Neural cell (in vitro differentiated cells): ENCODE measurements around the gene C1QTNF9B. TPM values are rescaled to one million over a fixed set of nuclear protein-coding genes. Genes with fewer than 3 reads are reported as not detected.

Experiments
- H2AFZ ChIP-seq: fragments of 200-600, 300-800 bp; sonication (generic), shearing (Covaris generic); 2 replicates; pipeline ENCODE4 v1.6.0; 2014; ENCODE audit warnings: low read depth, mild to moderate bottlenecking, antibody characterized with exemption, low read length, moderate library complexity
- H3F3A ChIP-seq: fragments of 200-600 bp; shearing (Covaris generic); 2 replicates; pipeline ENCODE4 v1.6.1; 2016; ENCODE audit warnings: mild to moderate bottlenecking, moderate library complexity, mixed read lengths, antibody characterized with exemption, low read length; ENCODE audit not compliant: insufficient read depth, poor library complexity, severe bottlenecking
- H3K27ac ChIP-seq: fragments of 200-600, 300-800 bp; sonication (generic), shearing (Covaris generic); 2 replicates; pipeline ENCODE4 v1.5.1; 2014; ENCODE audit warnings: mild to moderate bottlenecking, low read length, moderate library complexity
- H3K27me3 ChIP-seq: fragments of 300-800, 200-600 bp; sonication (generic), shearing (Covaris generic); 2 replicates; pipeline ENCODE4 v1.6.0; 2014; ENCODE audit warnings: mild to moderate bottlenecking, low read depth, low read length, moderate library complexity; ENCODE audit not compliant: insufficient read depth
- H3K36me3 ChIP-seq: fragments of 300-800, 200-600 bp; sonication (generic), shearing (Covaris generic); 2 replicates; pipeline ENCODE4 v1.5.1; 2014; ENCODE audit warnings: mild to moderate bottlenecking, antibody characterized with exemption, low read length, moderate library complexity; ENCODE audit not compliant: insufficient read depth
- H3K4me2 ChIP-seq: fragments of 300-800, 200-600 bp; sonication (generic), shearing (Covaris generic); 2 replicates; pipeline ENCODE4 v1.6.0; 2014; ENCODE audit warnings: mild to moderate bottlenecking, low read length
- H3K4me3 ChIP-seq: fragments of 300-800, 200-600 bp; sonication (generic), shearing (Covaris generic); 2 replicates; pipeline ENCODE4 v1.5.1; 2014; ENCODE audit warnings: mild to moderate bottlenecking, low read length, moderate library complexity
- H3K79me2 ChIP-seq: fragments of 200-600 bp; shearing (Covaris generic); replicated peaks from 2 replicates; pipeline ENCODE4 v1.6.0; 2014; ENCODE audit warnings: mild to moderate bottlenecking, low read length, moderate library complexity; ENCODE audit not compliant: insufficient read depth
- H3K9ac ChIP-seq: fragments of 300-800, 200-600 bp; sonication (generic), shearing (Covaris generic); 2 replicates; pipeline ENCODE4 v1.6.1; 2016; ENCODE audit warnings: mild to moderate bottlenecking, low read length, mixed read lengths
- H3K9me2 ChIP-seq: fragments of 200-600 bp; shearing (Covaris generic); 2 replicates; pipeline ENCODE4 v1.6.1; 2016; ENCODE audit warnings: mild to moderate bottlenecking, low read length, mixed read lengths; ENCODE audit not compliant: insufficient read depth
- H3K9me3 ChIP-seq: fragments of 200-600, 300-800 bp; sonication (generic), shearing (Covaris generic); 2 replicates; pipeline ENCODE4 v1.6.1; 2016; ENCODE audit warnings: mild to moderate bottlenecking, mixed run types, low read length, moderate library complexity, mixed read lengths
- H4K20me1 ChIP-seq: fragments of 200-600 bp; shearing (Covaris generic); 2 replicates; pipeline ENCODE4 v1.6.1; 2016; ENCODE audit warnings: mild to moderate bottlenecking, mixed run types; ENCODE audit not compliant: insufficient read depth
- EP300 ChIP-seq: fragments of 450-650 bp; conservative IDR thresholded peaks from 2 replicates; pipeline ENCODE4 v1.6.1; 2014; ENCODE audit warnings: antibody characterized with exemption, mild to moderate bottlenecking, moderate library complexity; ENCODE audit not compliant: poor library complexity, severe bottlenecking
- EZH2 ChIP-seq: fragments of 200-600, 300-800 bp; shearing (Covaris generic), sonication (generic); IDR thresholded peaks from 2 replicates; pipeline ENCODE4 v1.6.1; 2014; ENCODE audit warnings: antibody characterized with exemption, low read length, borderline replicate concordance, mild to moderate bottlenecking; ENCODE audit not compliant: insufficient read depth, poor library complexity, severe bottlenecking
- MXI1 ChIP-seq: fragments of 450-650 bp; conservative IDR thresholded peaks from 2 replicates; pipeline ENCODE4 v1.6.1; 2014; ENCODE audit warnings: antibody characterized with exemption, mild to moderate bottlenecking; ENCODE audit not compliant: poor library complexity, severe bottlenecking
- POLR2AphosphoS5 ChIP-seq: IDR thresholded peaks from 2 replicates; pipeline ENCODE4 v1.6.1; 2012
- RAD21 ChIP-seq: fragments of 450-650 bp; conservative IDR thresholded peaks from 2 replicates; pipeline ENCODE4 v1.6.1; 2014; ENCODE audit warnings: antibody characterized with exemption, mild to moderate bottlenecking, moderate library complexity
- SMC3 ChIP-seq: fragments of 450-650 bp; conservative IDR thresholded peaks from 2 replicates; pipeline ENCODE4 v1.6.1; 2014; ENCODE audit warnings: antibody characterized with exemption, mild to moderate bottlenecking, moderate library complexity; ENCODE audit not compliant: poor library complexity
- TAF1 ChIP-seq: IDR thresholded peaks from 2 replicates; pipeline ENCODE4 v1.6.1; 2012; ENCODE audit warnings: low read depth
- polyA plus RNA-seq: library from polyadenylated mRNA; depleted of rRNA; stranded (reverse); fragments of >200 nt; gene quantifications from 2 replicates; pipeline ENCODE4 v1.2.3, GENCODE V29; 2014
- TF ChIP-seq, protein P1 (sequence below): IDR thresholded peaks from 2 replicates; pipeline ENCODE4 v1.6.1; 2012; ENCODE audit warnings: borderline replicate concordance
- TF ChIP-seq, protein P2 (sequence below): fragments of 450-650 bp; IDR thresholded peaks from 2 replicates; pipeline ENCODE4 v1.5.1; 2014; ENCODE audit warnings: antibody characterized with exemption, mild to moderate bottlenecking, moderate library complexity; ENCODE audit not compliant: poor library complexity, severe bottlenecking

Gene C1QTNF9B
- polyA plus RNA-seq, 1 donor from 2014 or later, result 1.5 TPM

DNA sequence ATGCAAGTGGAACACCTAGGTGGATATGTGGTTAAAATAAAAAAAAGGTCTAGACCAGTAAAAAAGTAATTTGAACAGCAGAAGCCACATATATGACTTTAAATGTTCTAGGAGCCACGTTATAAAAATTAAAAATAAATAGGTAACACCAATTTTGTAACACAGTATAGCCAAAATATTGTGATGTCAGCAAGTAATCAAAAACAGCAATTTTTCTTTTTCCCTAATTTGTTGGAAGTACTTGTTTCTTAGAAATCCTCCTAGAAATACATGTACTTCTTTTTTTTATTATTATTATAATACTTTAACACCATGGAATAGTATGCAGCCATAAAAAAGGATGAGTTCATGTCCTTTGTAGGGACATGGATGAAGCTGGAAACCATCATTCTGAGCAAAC is 25.7 kb upstream of the C1QTNF9B start:
- no peak overlapping the region for H3K27ac ChIP-seq
- no peaks in the 10 kb centered on the region for H4K20me1 ChIP-seq
- H2AFZ ChIP-seq, result no peak overlapping the region
- H3K4me2 ChIP-seq, result no peak overlapping the region
- no peak overlapping the region for H3K4me3 ChIP-seq
- no peaks in the 10 kb centered on the region for H3K9me2 ChIP-seq
- no peak overlapping the region for H3K9ac ChIP-seq
- TF ChIP-seq, protein P1, sequence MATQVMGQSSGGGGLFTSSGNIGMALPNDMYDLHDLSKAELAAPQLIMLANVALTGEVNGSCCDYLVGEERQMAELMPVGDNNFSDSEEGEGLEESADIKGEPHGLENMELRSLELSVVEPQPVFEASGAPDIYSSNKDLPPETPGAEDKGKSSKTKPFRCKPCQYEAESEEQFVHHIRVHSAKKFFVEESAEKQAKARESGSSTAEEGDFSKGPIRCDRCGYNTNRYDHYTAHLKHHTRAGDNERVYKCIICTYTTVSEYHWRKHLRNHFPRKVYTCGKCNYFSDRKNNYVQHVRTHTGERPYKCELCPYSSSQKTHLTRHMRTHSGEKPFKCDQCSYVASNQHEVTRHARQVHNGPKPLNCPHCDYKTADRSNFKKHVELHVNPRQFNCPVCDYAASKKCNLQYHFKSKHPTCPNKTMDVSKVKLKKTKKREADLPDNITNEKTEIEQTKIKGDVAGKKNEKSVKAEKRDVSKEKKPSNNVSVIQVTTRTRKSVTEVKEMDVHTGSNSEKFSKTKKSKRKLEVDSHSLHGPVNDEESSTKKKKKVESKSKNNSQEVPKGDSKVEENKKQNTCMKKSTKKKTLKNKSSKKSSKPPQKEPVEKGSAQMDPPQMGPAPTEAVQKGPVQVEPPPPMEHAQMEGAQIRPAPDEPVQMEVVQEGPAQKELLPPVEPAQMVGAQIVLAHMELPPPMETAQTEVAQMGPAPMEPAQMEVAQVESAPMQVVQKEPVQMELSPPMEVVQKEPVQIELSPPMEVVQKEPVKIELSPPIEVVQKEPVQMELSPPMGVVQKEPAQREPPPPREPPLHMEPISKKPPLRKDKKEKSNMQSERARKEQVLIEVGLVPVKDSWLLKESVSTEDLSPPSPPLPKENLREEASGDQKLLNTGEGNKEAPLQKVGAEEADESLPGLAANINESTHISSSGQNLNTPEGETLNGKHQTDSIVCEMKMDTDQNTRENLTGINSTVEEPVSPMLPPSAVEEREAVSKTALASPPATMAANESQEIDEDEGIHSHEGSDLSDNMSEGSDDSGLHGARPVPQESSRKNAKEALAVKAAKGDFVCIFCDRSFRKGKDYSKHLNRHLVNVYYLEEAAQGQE, result no peak
- TF ChIP-seq EZH2 (no peak), MXI1 (no peak), POLR2AphosphoS5 (no peak), SMC3 (no peak), RAD21 (no peak)
- H3K9me3 ChIP-seq, result no peaks in the 10 kb centered on the region
- no peaks in the 10 kb centered on the region for H3K27me3 ChIP-seq
- no peaks in the 10 kb centered on the region for H3K79me2 ChIP-seq
- H3K36me3 ChIP-seq, result no peaks in the 10 kb centered on the region
- no peaks in the 10 kb centered on the region for H3F3A ChIP-seq

DNA sequence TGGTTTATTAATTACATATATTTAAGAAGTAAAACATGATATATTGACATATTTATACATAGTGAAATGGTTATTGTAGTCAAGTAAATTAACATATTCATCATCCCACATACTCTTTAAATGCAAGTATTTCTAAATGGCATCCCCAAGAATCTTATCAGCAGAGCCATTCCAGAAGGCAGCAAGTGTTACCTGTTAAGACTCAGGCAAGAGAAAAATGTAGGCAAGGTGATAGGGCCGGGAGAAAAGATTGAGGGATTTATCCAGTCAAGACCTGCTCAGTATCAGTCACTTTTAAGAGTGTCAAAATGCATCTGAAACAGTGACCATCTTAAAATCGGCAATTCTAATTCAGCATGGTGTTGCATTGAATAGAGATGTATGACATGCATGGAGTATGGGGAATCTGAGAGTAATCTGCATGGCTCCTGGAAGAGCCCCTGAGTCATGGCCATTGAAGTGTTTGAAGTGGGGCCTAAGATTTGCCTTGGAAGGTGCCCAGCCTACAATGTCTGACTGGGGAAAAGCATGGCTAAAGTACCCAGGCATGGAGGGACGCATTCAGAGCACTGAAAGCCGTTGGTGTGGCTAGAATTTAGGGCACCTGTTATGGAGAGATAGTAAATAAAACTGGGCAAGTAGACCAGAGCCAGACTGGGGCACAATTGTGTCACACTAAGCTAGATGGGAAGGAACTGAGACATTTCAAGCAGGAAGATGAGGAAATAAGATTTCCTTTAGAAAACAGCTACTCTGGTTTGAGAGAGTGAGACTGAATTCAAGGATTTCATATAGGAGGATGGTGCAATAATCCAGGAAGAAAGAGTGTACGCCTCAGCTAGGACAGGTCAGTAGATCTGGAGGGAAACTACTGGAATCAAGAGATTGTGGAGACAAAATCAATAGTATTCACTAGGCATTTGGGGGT is 25.0 kb upstream of the C1QTNF9B start:
- no peak for TF ChIP-seq EZH2
- TF ChIP-seq POLR2AphosphoS5, result no peak
- TF ChIP-seq SMC3, result no peak
- no peak for TF ChIP-seq MXI1
- TF ChIP-seq TAF1, result no peak
- no peak for TF ChIP-seq EP300
- TF ChIP-seq, protein P1, result no peak
- TF ChIP-seq, protein P2, sequence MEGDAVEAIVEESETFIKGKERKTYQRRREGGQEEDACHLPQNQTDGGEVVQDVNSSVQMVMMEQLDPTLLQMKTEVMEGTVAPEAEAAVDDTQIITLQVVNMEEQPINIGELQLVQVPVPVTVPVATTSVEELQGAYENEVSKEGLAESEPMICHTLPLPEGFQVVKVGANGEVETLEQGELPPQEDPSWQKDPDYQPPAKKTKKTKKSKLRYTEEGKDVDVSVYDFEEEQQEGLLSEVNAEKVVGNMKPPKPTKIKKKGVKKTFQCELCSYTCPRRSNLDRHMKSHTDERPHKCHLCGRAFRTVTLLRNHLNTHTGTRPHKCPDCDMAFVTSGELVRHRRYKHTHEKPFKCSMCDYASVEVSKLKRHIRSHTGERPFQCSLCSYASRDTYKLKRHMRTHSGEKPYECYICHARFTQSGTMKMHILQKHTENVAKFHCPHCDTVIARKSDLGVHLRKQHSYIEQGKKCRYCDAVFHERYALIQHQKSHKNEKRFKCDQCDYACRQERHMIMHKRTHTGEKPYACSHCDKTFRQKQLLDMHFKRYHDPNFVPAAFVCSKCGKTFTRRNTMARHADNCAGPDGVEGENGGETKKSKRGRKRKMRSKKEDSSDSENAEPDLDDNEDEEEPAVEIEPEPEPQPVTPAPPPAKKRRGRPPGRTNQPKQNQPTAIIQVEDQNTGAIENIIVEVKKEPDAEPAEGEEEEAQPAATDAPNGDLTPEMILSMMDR, result no peak
- no peaks in the 10 kb centered on the region for H3K27me3 ChIP-seq
- no peaks in the 10 kb centered on the region for H3K9me3 ChIP-seq
- H3K9ac ChIP-seq, result no peak overlapping the region
- H4K20me1 ChIP-seq, result no peaks in the 10 kb centered on the region
- H3F3A ChIP-seq, result no peaks in the 10 kb centered on the region
- H3K4me2 ChIP-seq, result no peak overlapping the region
- no peak overlapping the region for H3K27ac ChIP-seq
- H3K9me2 ChIP-seq, result no peaks in the 10 kb centered on the region
- no peak overlapping the region for H2AFZ ChIP-seq
- H3K4me3 ChIP-seq, result no peak overlapping the region
- H3K36me3 ChIP-seq, result no peaks in the 10 kb centered on the region
- H3K79me2 ChIP-seq, result no peaks in the 10 kb centered on the region
